Muscle of leg (tissue), 11 donors: ENCODE measurements around the gene DOHH. TPM values are rescaled to one million over a fixed set of nuclear protein-coding genes. Genes with fewer than 3 reads are reported as not detected.
"Not testable (repeated sequence)": the region's sequence is repeated elsewhere in the genome, so short reads cannot be mapped to it uniquely, and the experiment has no call there.

Experiments
- DNase-seq: peaks from one replicate; pipeline ENCODE4 v3.0.0; 2013
- H3K27ac ChIP-seq: one replicate; pipeline ENCODE4 v1.5.1; 2013; ENCODE audit warnings: mild to moderate bottlenecking, low read length, control low read depth
- H3K27me3 ChIP-seq: one replicate; pipeline ENCODE4 v1.6.1; 2013; ENCODE audit warnings: low read length; ENCODE audit not compliant: control insufficient read depth, insufficient read depth
- H3K36me3 ChIP-seq: one replicate; pipeline ENCODE4 v1.6.1; 2013; ENCODE audit warnings: low read length; ENCODE audit not compliant: control insufficient read depth, insufficient read depth
- H3K4me1 ChIP-seq: one replicate; pipeline ENCODE4 v1.6.1; 2013; ENCODE audit warnings: low read length; ENCODE audit not compliant: control insufficient read depth, insufficient read depth
- H3K4me3 ChIP-seq: one replicate; pipeline ENCODE4 v1.5.1; 2013; ENCODE audit warnings: low read length, control low read depth
- H3K9me3 ChIP-seq: replicated peaks from 2 replicates; pipeline ENCODE4 v1.6.1; 2013; ENCODE audit warnings: low read depth, low read length; ENCODE audit not compliant: control insufficient read depth
- WGBS: methylation state at CpG from one replicate; pipeline ENCODE4 v1.1.5; 2013; ENCODE audit warnings: missing lambda C conversion rate; ENCODE audit not compliant: insufficient coverage; 5-methylcytosine and 5-hydroxymethylcytosine counted together
- polyA plus RNA-seq, 8 donors: library from polyadenylated mRNA; unstranded; fragments of 120-200 nt; gene quantifications; one replicate each; pipeline versions ENCODE4 v1.2.1 to v1.2.3, GENCODE V29; 2013; ENCODE audit warnings: inconsistent platforms in 1 of 8, low replicate concordance in 1 of 8; ENCODE audit not compliant: insufficient read length in 8 of 8, insufficient read depth in 1 of 8
- total RNA-seq: library from RNA; stranded (reverse); fragments of 120-200 nt; gene quantifications from one replicate; pipeline ENCODE4 v1.2.4, GENCODE V29; 2013

DOHH gene
- total and polyA plus RNA-seq, 9 donors: 6.4 to 10.6 (median 9.5) TPM

- H3K36me3 ChIP-seq: peaks cover 46% of the 10 kb centered on the region
- no peaks in the 10 kb centered on the region for H3K27me3 ChIP-seq
- H3K9me3 ChIP-seq: no peaks in the 10 kb centered on the region
- 90% methylated on average over 10 of the region's 17 CpGs for WGBS
- H3K4me1 ChIP-seq: peaks cover 22% of the 10 kb centered on the region
- no peak overlapping the region for H3K4me3 ChIP-seq
- DNase-seq: no peak
- H3K27ac ChIP-seq: no peak overlapping the region
Observed at GRCh38 chr19:3512562-3513228, 12.2 kb upstream of the DOHH start.

DNA sequence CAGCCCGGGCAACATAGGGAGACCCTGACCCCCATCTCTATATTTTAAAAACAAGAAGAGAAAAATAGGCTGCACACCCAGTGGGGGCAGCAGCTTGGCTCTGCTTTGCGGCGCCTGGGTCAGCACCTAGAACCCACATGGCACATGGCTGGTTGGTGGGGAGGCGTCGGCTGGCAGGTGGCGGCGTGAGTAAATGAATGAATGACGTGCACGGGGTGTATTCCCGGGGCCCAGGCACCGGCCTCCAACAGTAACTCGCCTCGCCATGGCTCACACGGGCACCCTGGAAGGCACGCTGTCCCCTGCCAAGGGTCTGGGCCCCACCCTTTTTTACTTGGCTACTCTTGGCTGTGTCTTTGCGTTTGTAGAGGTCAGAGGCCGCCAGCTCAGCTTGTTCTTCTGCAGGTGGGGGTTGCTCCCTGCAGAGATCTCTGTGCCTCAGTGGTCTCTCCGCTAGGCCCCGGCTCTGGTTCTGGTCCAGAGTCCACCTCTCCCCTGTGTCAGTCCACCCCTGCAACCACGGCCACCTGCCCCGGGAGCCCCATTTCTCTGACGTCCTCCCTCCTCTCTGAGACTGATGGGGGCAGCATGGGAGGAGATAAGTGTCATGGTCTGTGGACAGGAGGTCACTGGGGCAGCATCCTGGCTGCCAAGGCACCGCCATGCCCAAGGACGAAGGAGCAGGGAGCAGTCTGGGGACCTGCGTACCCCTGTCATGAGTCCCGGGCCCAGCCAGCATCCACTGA is 11.2 kb upstream of the DOHH start:
- no peak overlapping the region for H3K4me3 ChIP-seq
- H3K27ac ChIP-seq: no peak overlapping the region
- peaks cover 46% of the 10 kb centered on the region for H3K36me3 ChIP-seq
- no peaks in the 10 kb centered on the region for H3K27me3 ChIP-seq
- no peak for DNase-seq
- WGBS: 90% methylated on average over 17 of the region's 26 CpGs
- peaks cover 26% of the 10 kb centered on the region for H3K4me1 ChIP-seq
- H3K9me3 ChIP-seq: no peaks in the 10 kb centered on the region

GRCh38 chr19:3510727-3511126 is 10.3 kb upstream of the DOHH start:
- H3K9me3 ChIP-seq: no peaks in the 10 kb centered on the region
- peaks cover 16% of the 10 kb centered on the region for H3K4me1 ChIP-seq
- peaks cover 42% of the 10 kb centered on the region for H3K36me3 ChIP-seq
- DNase-seq: no peak
- H3K27me3 ChIP-seq: no peaks in the 10 kb centered on the region
- no peak overlapping the region for H3K4me3 ChIP-seq
- 85% methylated on average over 20 of the region's 22 CpGs for WGBS
- H3K27ac ChIP-seq: no peak overlapping the region

DNA sequence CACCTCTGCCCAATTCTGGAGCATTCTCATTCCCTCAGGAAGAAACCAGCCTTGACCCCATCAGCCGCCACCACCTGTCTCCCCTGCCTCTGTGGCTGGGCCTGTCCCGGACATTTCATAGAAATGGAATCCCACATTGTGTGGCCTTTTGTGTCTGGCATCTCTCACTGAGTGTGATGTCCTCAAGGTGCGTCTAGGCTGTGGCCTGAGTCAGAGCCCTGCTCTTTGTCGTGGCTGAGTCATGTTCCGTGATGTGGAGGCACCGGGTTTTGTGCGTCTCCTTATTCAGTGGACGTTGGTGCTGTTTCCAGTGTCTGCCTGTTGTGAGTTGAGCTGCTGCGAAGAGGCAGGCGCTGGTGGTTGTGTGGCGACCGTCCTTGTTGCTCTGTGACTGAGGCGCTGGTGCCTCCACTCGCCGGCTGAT is 9.1 kb upstream of the DOHH start:
- no peak for DNase-seq
- Histone ChIP-seq H3K9me3 (no peaks in the 10 kb centered on the region), H3K36me3 (peaks cover 42% of the 10 kb centered on the region), H3K4me1 (peaks cover 20% of the 10 kb centered on the region), H3K4me3 (no peak overlapping the region), H3K27me3 (no peaks in the 10 kb centered on the region), H3K27ac (no peak overlapping the region)
- WGBS: 93% methylated on average over 15 of the region's 15 CpGs

DNA sequence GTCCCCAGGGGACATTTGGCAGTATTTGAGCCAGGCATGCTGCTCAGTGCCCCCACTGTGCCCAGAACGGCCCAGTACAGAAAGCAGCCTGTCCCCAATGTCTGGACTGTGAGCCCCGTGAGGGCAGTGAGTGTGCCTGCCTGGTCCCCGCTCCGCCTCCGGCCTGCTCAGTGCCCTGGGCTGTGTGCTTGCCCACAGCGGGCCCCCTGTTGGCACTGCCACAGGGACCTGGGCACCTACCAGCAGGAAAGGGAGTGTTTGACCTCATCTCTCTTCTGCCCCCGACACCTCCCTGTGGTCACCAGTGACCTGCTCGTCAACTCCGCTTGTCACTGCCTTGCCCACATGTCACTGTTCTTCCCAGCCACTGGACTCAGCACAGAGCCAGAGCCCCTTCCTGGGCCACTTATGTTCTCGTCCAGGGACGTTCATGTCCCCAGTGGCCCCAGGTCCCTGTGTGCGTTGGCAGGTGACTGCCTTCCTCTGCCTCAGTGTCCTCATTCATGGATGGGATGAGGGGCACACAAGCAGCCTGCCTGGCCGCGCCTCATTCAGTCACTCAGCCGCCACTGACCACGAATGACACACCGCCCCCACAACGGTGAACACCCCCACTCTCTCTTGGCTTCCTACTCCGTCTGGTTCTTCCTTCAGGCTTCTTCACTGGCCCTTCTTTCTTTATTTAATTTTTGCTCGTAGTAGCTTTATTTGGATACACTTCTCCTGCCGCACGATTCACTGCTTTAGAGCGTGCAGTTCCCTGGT is 8.5 kb upstream of the DOHH start:
- WGBS: 85% methylated on average over 21 of the region's 23 CpGs

DNA sequence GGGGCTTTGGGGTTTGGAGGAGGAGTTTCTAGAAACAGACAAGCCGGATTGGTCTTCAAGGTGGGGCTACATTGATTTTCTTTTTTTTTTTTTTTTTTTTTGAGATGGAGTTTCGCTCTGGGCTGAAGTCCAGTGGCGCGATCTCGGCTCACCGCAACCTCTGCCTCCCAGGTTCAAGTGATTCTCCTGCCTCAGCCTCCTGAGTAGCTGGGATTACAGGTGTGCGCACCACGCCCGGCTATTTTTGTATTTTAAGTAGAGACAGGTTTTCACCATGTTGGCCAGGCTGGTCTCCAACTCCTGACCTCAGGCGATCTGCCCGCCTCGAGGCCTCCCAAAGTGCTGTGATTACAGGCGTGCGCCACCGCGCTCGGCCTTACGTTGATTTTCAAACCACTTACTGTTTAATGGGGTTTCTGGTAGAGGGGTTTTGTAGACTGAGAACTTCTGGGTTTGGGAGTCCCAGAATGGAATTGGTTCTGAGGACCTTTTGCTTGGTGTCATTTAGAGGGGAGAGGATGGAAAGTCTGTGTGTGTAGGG is 7.7 kb upstream of the DOHH start:
- not testable (repeated sequence) for DNase-seq, H3K27ac ChIP-seq, H3K9me3 ChIP-seq, H3K4me3 ChIP-seq, H3K27me3 ChIP-seq
- Histone ChIP-seq H3K4me1 (peaks cover 20% of the 10 kb centered on the region), H3K36me3 (peaks cover 34% of the 10 kb centered on the region)
- 98% methylated on average over 16 of the region's 18 CpGs for WGBS

More for the DNA sequence above, 8.5 kb upstream of the DOHH start:
- Histone ChIP-seq H3K4me1 (peaks cover 20% of the 10 kb centered on the region), H3K9me3 (no peaks in the 10 kb centered on the region), H3K4me3 (no peak overlapping the region), H3K36me3 (peaks cover 40% of the 10 kb centered on the region), H3K27me3 (no peaks in the 10 kb centered on the region), H3K27ac (no peak overlapping the region)
- no peak for DNase-seq

DNA sequence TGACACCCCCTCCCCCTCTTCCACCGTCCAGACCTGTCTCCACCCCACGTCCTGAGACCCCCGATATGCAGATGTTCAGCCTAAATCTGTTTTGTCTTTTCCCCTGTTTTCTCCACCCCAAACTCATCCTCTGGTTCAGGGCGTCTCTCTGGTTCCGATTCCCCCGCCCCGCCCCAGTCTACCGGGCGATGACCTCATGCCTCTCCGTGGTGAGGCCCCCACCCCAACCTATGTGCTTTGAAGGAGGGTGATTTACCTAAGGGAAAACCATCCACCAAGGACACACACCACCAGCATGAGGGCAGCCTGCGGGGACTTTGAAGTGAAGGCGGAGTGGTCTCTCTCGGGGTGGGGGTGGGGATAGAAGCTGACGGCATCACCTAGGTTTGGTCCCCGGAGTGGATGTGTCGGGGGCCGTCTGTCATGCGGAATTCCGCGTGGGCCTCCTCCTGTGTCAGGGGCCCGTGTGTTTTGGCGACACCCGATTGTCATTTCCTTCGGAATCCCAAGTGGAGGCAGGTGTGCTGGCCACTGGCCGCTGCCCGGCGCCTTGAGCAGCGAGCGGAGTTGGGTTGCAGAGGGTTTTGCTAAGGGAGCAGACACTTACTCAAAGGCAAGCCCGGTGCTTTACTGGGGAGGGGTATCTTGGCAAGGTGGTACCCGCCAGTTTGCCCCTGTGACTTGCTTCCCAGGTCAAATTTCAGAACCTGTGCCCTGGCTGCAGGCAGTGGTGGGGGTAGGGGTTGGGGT is 7.1 kb upstream of the DOHH start:
- DNase-seq: peak; percentile 48
- Histone ChIP-seq H3K4me1 (peaks cover 20% of the 10 kb centered on the region), H3K27ac (peak overlapping the region; percentile 76), H3K27me3 (no peaks in the 10 kb centered on the region), H3K4me3 (peak overlapping the region; percentile 89), H3K36me3 (peaks cover 28% of the 10 kb centered on the region), H3K9me3 (no peaks in the 10 kb centered on the region)
- 11% methylated on average over 23 of the region's 31 CpGs for WGBS

- no peaks in the 10 kb centered on the region for H3K27me3 ChIP-seq
- no peaks in the 10 kb centered on the region for H3K9me3 ChIP-seq
- peak overlapping the region; percentile 89 for H3K4me3 ChIP-seq
- under 1% methylated on average over 63 of the region's 69 CpGs for WGBS
- peaks cover 24% of the 10 kb centered on the region for H3K36me3 ChIP-seq
- DNase-seq: peak; percentile 52
- H3K27ac ChIP-seq: peak overlapping the region; percentile 76
- H3K4me1 ChIP-seq: peaks cover 20% of the 10 kb centered on the region
Observed at GRCh38 chr19:3506384-3507340, 6.2 kb upstream of the DOHH start.
